ENCODE measurements around the gene SLC35F2. TPM values are rescaled to one million over a fixed set of nuclear protein-coding genes. Genes with fewer than 3 reads are reported as not detected.

Gene SLC35F2
- total RNA-seq, 2 donors from 2014 or later: 7.3 to 9.1 TPM

- Mint-ChIP-seq H3K36me3 (ENCODE audit: low read depth) (no peaks in the 10 kb centered on the region), H3K27me3 (no peaks in the 10 kb centered on the region), H3K27ac (no peak overlapping the region), H3K4me1 (peaks cover 14% of the 10 kb centered on the region), H3K4me3 (no peak overlapping the region)
- H3K9me3 ChIP-seq (ENCODE audit: control insufficient read depth, low read length, poor library complexity, severe bottlenecking): no peaks in the 10 kb centered on the region
- ATAC-seq: no peak
- no peak for DNase-seq
Observed at GRCh38 chr11:107827041-107827440, 31.5 kb downstream of the SLC35F2 start.

GRCh38 chr11:107825875-107826274, 32.7 kb downstream of the SLC35F2 start:
- no peaks in the 10 kb centered on the region for H3K36me3 Mint-ChIP-seq (ENCODE audit: low read depth)
- no peaks in the 10 kb centered on the region for H3K9me3 ChIP-seq (ENCODE audit: control insufficient read depth, low read length, poor library complexity, severe bottlenecking)
- H3K4me3 Mint-ChIP-seq: no peak overlapping the region
- H3K27me3 Mint-ChIP-seq: no peaks in the 10 kb centered on the region
- ATAC-seq (no peak), DNase-seq (no peak)
- H3K27ac Mint-ChIP-seq: no peak overlapping the region
- H3K4me1 Mint-ChIP-seq: peaks cover 16% of the 10 kb centered on the region

- Mint-ChIP-seq H3K4me1 (peaks cover 16% of the 10 kb centered on the region), H3K36me3 (ENCODE audit: low read depth) (no peaks in the 10 kb centered on the region), H3K27me3 (no peaks in the 10 kb centered on the region), H3K27ac (no peak overlapping the region), H3K4me3 (no peak overlapping the region)
- no peaks in the 10 kb centered on the region for H3K9me3 ChIP-seq (ENCODE audit: control insufficient read depth, low read length, poor library complexity, severe bottlenecking)
- ATAC-seq (no peak), DNase-seq (no peak)
Observed at GRCh38 chr11:107824668-107825369, 33.8 kb downstream of the SLC35F2 start.

DNA sequence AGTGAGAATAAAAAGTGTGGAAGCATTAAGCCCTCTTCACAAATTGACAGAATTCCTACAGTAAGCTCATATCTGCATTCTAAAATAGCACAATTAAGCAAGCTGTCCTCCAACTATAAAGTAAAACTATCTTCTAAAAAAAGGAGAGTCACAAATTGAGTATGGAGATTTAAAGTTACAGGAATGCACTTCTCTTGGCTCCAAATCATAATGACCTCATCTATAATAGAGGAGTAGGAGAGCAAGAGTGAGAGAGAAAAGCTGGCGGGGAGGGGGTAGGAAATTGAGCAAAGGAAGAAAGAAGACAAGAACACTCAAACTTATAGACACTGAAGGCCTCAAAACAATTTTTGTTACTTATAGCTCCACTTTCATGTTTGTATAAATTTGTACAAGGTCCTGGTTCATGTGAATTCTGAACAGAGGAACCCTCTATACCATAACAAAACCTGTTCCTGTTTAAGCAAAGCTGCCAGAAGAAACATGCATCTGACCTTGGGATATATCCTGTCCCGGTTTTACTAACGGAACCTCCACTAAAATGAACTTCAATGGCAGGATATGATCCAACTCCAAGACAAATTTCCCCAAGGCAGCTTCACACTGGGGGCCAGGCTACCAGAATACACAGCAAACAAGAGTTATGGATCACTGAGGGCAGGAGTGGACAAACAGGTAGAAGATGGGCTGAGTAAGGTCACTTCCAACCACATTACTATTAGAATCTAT, 37.2 kb downstream of the SLC35F2 start:
- no peak overlapping the region for H3K27ac Mint-ChIP-seq
- H3K4me3 Mint-ChIP-seq: no peak overlapping the region
- peaks cover 16% of the 10 kb centered on the region for H3K4me1 Mint-ChIP-seq
- no peaks in the 10 kb centered on the region for H3K36me3 Mint-ChIP-seq (ENCODE audit: low read depth)
- H3K27me3 Mint-ChIP-seq: no peaks in the 10 kb centered on the region
- DNase-seq (no peak), ATAC-seq (no peak)
- no peaks in the 10 kb centered on the region for H3K9me3 ChIP-seq (ENCODE audit: control insufficient read depth, low read length, poor library complexity, severe bottlenecking)

GRCh38 chr11:107819361-107820014, 39.1 kb downstream of the SLC35F2 start:
- Mint-ChIP-seq H3K4me1 (peaks cover 11% of the 10 kb centered on the region), H3K27ac (no peak overlapping the region), H3K4me3 (no peak overlapping the region), H3K27me3 (no peaks in the 10 kb centered on the region), H3K36me3 (ENCODE audit: low read depth) (no peaks in the 10 kb centered on the region)
- DNase-seq (no peak), ATAC-seq (no peak)
- H3K9me3 ChIP-seq (ENCODE audit: control insufficient read depth, low read length, poor library complexity, severe bottlenecking): no peaks in the 10 kb centered on the region

DNA sequence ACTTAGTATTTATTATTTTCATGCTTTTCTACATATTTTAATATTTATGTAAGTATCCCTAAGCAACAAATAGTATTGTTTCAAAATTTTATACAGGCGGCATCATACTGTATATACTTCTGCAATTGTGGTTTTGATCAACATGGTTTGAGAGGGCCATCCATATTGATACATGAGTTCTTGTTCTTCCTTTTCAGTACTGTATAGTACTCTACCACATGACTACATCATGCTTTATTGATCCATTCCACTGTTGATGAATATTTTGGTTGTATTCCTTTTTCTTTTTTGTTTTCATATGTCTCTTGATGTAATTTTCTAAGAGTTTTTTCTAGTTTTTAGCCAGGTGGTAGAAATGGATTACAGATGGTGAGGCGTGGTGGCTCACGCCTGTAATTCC, 40.1 kb downstream of the SLC35F2 start:
- Mint-ChIP-seq H3K4me1 (peaks cover 6% of the 10 kb centered on the region), H3K27ac (no peak overlapping the region), H3K36me3 (ENCODE audit: low read depth) (no peaks in the 10 kb centered on the region), H3K4me3 (no peak overlapping the region), H3K27me3 (no peaks in the 10 kb centered on the region)
- ATAC-seq: no peak
- H3K9me3 ChIP-seq (ENCODE audit: control insufficient read depth, low read length, poor library complexity, severe bottlenecking): no peaks in the 10 kb centered on the region
- DNase-seq: no peak

- H3K9me3 ChIP-seq (ENCODE audit: control insufficient read depth, low read length, poor library complexity, severe bottlenecking): no peaks in the 10 kb centered on the region
- Mint-ChIP-seq H3K4me1 (no peaks in the 10 kb centered on the region), H3K4me3 (no peak overlapping the region), H3K36me3 (ENCODE audit: low read depth) (no peaks in the 10 kb centered on the region), H3K27me3 (no peaks in the 10 kb centered on the region), H3K27ac (no peak overlapping the region)
- ATAC-seq (no peak), DNase-seq (no peak)
Observed at GRCh38 chr11:107816028-107816427, 42.6 kb downstream of the SLC35F2 start.

DNA sequence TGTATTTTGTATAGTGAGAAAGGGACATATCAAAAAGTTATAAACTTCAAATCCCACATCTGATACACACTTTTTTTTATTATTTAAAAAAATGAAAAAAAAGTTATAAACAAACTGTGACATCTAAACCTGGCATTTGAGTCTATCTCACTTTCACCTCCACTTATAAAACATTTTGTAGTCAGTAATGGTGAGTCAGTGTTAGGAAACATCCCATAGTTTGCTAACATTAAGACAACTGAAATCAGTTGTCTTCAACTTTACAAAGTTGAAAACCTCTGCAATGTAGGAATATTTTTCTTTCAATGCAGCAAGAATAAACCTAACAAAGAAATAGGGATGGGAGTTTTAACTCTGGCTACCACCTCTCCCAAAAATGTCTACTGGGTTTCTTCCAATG, 47.7 kb downstream of the SLC35F2 start:
- Mint-ChIP-seq H3K4me3 (no peak overlapping the region), H3K36me3 (ENCODE audit: low read depth) (peaks cover 4% of the 10 kb centered on the region), H3K27ac (no peak overlapping the region), H3K27me3 (no peaks in the 10 kb centered on the region), H3K4me1 (no peaks in the 10 kb centered on the region)
- H3K9me3 ChIP-seq (ENCODE audit: control insufficient read depth, low read length, poor library complexity, severe bottlenecking): no peaks in the 10 kb centered on the region
- ATAC-seq (no peak), DNase-seq (no peak)

DNA sequence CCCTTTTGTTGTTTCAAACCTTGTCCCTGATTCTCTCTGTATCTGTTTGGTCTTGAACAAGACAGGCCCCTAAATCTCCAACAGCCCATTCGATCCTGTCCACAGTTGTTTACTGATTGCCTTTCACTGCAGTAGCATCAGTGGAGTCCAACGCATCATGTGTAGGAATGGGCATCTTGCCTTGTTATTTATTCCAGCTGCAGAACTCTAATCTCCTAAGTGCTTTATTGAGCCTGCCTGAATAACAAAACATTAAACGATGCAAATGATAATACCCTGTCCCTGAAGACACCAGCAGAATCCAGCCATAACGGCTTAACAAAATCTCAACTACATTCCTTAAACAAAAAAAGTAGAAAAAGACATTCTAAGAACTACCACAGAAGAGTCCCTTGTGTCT, 50.1 kb downstream of the SLC35F2 start:
- no peak overlapping the region for H3K4me3 Mint-ChIP-seq
- no peaks in the 10 kb centered on the region for H3K27me3 Mint-ChIP-seq
- H3K4me1 Mint-ChIP-seq: no peaks in the 10 kb centered on the region
- H3K27ac Mint-ChIP-seq: peak overlapping the region; percentile 49
- peaks cover 8% of the 10 kb centered on the region for H3K36me3 Mint-ChIP-seq (ENCODE audit: low read depth)
- ATAC-seq (no peak), DNase-seq (no peak)
- no peaks in the 10 kb centered on the region for H3K9me3 ChIP-seq (ENCODE audit: control insufficient read depth, low read length, poor library complexity, severe bottlenecking)

- no peak overlapping the region for H3K4me3 Mint-ChIP-seq
- H3K36me3 Mint-ChIP-seq (ENCODE audit: low read depth): peaks cover 8% of the 10 kb centered on the region
- no peak for DNase-seq
- H3K27ac Mint-ChIP-seq: no peak overlapping the region
- H3K27me3 Mint-ChIP-seq: no peaks in the 10 kb centered on the region
- no peaks in the 10 kb centered on the region for H3K9me3 ChIP-seq (ENCODE audit: control insufficient read depth, low read length, poor library complexity, severe bottlenecking)
- no peak for ATAC-seq
- no peaks in the 10 kb centered on the region for H3K4me1 Mint-ChIP-seq
Observed at GRCh38 chr11:107804971-107805370, 53.6 kb downstream of the SLC35F2 start.

- Mint-ChIP-seq H3K27ac (no peak overlapping the region), H3K27me3 (no peaks in the 10 kb centered on the region), H3K4me1 (no peaks in the 10 kb centered on the region), H3K4me3 (no peak overlapping the region), H3K36me3 (ENCODE audit: low read depth) (peaks cover 8% of the 10 kb centered on the region)
- ATAC-seq (no peak), DNase-seq (no peak)
- no peaks in the 10 kb centered on the region for H3K9me3 ChIP-seq (ENCODE audit: control insufficient read depth, low read length, poor library complexity, severe bottlenecking)
Observed at GRCh38 chr11:107804211-107804610, 54.4 kb downstream of the SLC35F2 start.

DNA sequence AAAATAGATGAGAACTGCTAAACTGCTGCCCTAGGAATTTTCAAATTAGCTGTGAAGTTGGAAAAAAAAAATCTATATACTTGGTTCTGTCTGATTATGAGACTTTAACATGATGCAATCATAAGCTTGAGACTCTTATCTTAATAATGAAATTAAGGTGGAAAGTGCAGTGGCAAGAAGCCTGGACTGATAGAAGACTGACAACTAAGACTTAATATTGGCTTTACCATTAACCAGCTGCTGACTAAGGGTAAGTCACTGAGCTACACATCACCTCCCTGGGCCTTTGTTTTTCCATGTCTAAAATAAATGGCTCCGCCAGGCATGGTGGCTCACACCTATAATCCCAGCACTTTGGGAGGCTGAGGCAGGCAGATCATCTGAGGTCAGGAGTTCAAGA, 56.9 kb downstream of the SLC35F2 start:
- DNase-seq (no peak), ATAC-seq (no peak)
- no peak overlapping the region for H3K4me3 Mint-ChIP-seq
- H3K36me3 Mint-ChIP-seq (ENCODE audit: low read depth): peaks cover 4% of the 10 kb centered on the region
- H3K27me3 Mint-ChIP-seq: no peaks in the 10 kb centered on the region
- no peak overlapping the region for H3K27ac Mint-ChIP-seq
- no peaks in the 10 kb centered on the region for H3K9me3 ChIP-seq (ENCODE audit: control insufficient read depth, low read length, poor library complexity, severe bottlenecking)
- H3K4me1 Mint-ChIP-seq: no peaks in the 10 kb centered on the region

DNA sequence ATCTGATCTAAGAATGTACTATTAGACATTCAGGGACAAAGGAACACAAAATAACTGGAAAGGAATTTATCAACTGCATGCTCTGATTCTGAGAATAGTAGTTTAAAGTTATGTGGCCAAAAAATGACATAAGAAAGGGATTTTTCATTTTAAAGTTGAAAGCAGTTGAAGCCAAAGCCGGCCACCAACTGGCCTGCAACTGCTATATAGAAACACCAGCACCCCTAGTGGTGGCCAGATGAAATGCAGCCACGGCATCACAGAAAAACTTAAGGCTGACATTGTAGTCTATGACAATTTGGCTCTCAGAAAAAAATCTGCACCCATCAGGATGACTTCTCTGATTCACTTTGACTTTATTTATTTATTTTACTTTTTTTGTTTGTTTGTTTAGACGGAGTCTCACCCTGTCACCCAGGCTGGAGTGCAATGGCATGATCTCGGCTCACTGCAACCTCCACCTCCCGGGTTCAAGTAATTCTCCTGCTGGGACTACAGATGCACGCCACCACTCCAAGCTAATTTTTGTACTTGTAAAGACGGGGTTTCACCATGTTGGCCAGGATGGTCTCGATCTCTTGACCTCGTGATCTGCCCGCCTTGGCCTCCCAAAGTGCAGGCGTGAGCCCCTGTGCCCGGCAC, 59.2 kb downstream of the SLC35F2 start:
- Mint-ChIP-seq H3K4me3 (no peak overlapping the region), H3K27me3 (no peaks in the 10 kb centered on the region), H3K27ac (no peak overlapping the region), H3K36me3 (ENCODE audit: low read depth) (peaks cover 5% of the 10 kb centered on the region), H3K4me1 (no peaks in the 10 kb centered on the region)
- no peaks in the 10 kb centered on the region for H3K9me3 ChIP-seq (ENCODE audit: control insufficient read depth, low read length, poor library complexity, severe bottlenecking)
- peak; percentile 20 to 45 (median 35) for DNase-seq
- peak; percentile 71 for ATAC-seq

All from T-helper 17 cell (primary cell).